Endothelial cell of umbilical vein (primary cell): ENCODE measurements around the gene TRIM7. TPM values are rescaled to one million over a fixed set of nuclear protein-coding genes. Genes with fewer than 3 reads are reported as not detected.

Experiments used
- BruUV-seq: library from RNA; stranded (reverse); fragments of 400-500 nt; replicated peaks from 2 replicates; lab custom pipeline; 2021; lab: Mats Ljungman, UMichigan
- CTCF ChIA-PET: fragments of 300-600, 350-600 bp; sonication (Branson Sonifier 250); formaldehyde crosslinking; loops from one replicate; lab custom pipeline; 2021; ENCODE audit warnings: antibody characterized with exemption, inconsistent platforms; lab: Charles Lee
- POLR2A ChIA-PET: fragments of 300-600, 350-600 bp; sonication (Branson Sonifier 250); formaldehyde crosslinking; loops from one replicate; lab custom pipeline; 2021; ENCODE audit warnings: antibody characterized with exemption, inconsistent platforms; lab: Charles Lee
- DNase-seq: peaks from one replicate; pipeline ENCODE4 v3.0.0-alpha.2; 2011; ENCODE audit warnings: low read depth, low spot score
- FAIRE-seq: peaks from 2 replicates; lab custom pipeline; 2011; peaks lifted over from hg19 to GRCh38; lab: Jason Lieb, UNC
- H2AFZ ChIP-seq: 2 replicates; pipeline ENCODE4 v1.6.0; 2012; ENCODE audit warnings: low read depth, low read length, control low read depth, inconsistent platforms
- H3K27ac ChIP-seq: 2 replicates; pipeline ENCODE4 v1.5.1; 2011; ENCODE audit warnings: low read depth, mild to moderate bottlenecking, control low read depth, low read length, moderate library complexity; ENCODE audit not compliant: insufficient read depth
- H3K27me3 ChIP-seq, 2 experiments: 2 replicates each; pipeline versions ENCODE4 v1.6.0 to v1.6.1; 2011; ENCODE audit warnings: low read length in 2 of 2, mixed read lengths in 1 of 2; ENCODE audit not compliant: control insufficient read depth in 2 of 2, insufficient read depth in 2 of 2
- H3K36me3 ChIP-seq, 2 experiments: 2 replicates in 1 of 2; 3 replicates in 1 of 2; pipeline ENCODE4 v1.5.1; 2011; ENCODE audit warnings: low read length in 2 of 2, mild to moderate bottlenecking in 1 of 2, moderate library complexity in 1 of 2; ENCODE audit not compliant: control insufficient read depth in 2 of 2, insufficient read depth in 2 of 2; ENCODE audit errors: extremely low read depth in 1 of 2
- H3K4me1 ChIP-seq: 3 replicates; pipeline ENCODE4 v1.5.1; 2011; ENCODE audit warnings: mild to moderate bottlenecking, low read length; ENCODE audit not compliant: control insufficient read depth, insufficient read depth; ENCODE audit errors: extremely low read depth
- H3K4me2 ChIP-seq: 2 replicates; pipeline ENCODE4 v1.6.1; 2011; ENCODE audit warnings: low read length, control low read depth, mixed read lengths; ENCODE audit not compliant: insufficient read depth
- H3K4me3 ChIP-seq, 3 experiments: fragments of 200-600 bp in 1 of 3; sonication (generic), shearing (Covaris generic) in 1 of 3; replicated peaks in 1 of 3; 2 replicates each; pipeline ENCODE4 v1.5.1; 2011 to 2016; ENCODE audit warnings: control low read depth in 3 of 3, low read length in 3 of 3, mild to moderate bottlenecking in 2 of 3, inconsistent platforms in 1 of 3, low read depth in 1 of 3, moderate library complexity in 1 of 3; ENCODE audit not compliant: insufficient read depth in 1 of 3
- H3K79me2 ChIP-seq: 2 replicates; pipeline ENCODE4 v1.6.0; 2012; ENCODE audit warnings: low read length, inconsistent platforms; ENCODE audit not compliant: control insufficient read depth, insufficient read depth
- H3K9ac ChIP-seq: replicated peaks from 2 replicates; pipeline ENCODE3; 2011; ENCODE audit warnings: low read length, control low read depth; ENCODE audit not compliant: insufficient read depth; ENCODE audit errors: extremely low read depth
- H3K9me1 ChIP-seq: replicated peaks from 3 replicates; pipeline ENCODE4 v1.6.0; 2011; ENCODE audit warnings: mild to moderate bottlenecking, low read length; ENCODE audit not compliant: control insufficient read depth, insufficient read depth; ENCODE audit errors: extremely low read depth
- H3K9me3 ChIP-seq: replicated peaks from 2 replicates; pipeline ENCODE4 v1.5.1; 2012; ENCODE audit warnings: low read length, inconsistent platforms; ENCODE audit not compliant: control insufficient read depth, insufficient read depth
- H4K20me1 ChIP-seq: replicated peaks from 2 replicates; pipeline ENCODE3; 2011; ENCODE audit warnings: mild to moderate bottlenecking, low read length; ENCODE audit not compliant: control insufficient read depth, insufficient read depth; ENCODE audit errors: extremely low read depth
- CTCF ChIP-seq, 2 donors: IDR thresholded peaks; 1 replicate in 1 of 2; 2 replicates in 1 of 2; pipeline ENCODE4 v1.5.1; 2011; ENCODE audit warnings: low read length in 2 of 2, mild to moderate bottlenecking in 2 of 2, moderate library complexity in 2 of 2, control low read depth in 1 of 2, inconsistent platforms in 1 of 2, low read depth in 1 of 2; ENCODE audit not compliant: insufficient read depth in 1 of 2; ENCODE audit errors: extremely low read depth in 1 of 2
- EZH2 ChIP-seq: IDR thresholded peaks from 2 replicates; pipeline ENCODE4 v1.6.1; 2012; ENCODE audit warnings: borderline replicate concordance, low read depth, mild to moderate bottlenecking, moderate library complexity, low read length, inconsistent platforms; ENCODE audit not compliant: severe bottlenecking
- FOS ChIP-seq: IDR thresholded peaks from 2 replicates; pipeline ENCODE4 v1.6.1; 2011; ENCODE audit warnings: mild to moderate bottlenecking, low read length, moderate library complexity, borderline replicate concordance; ENCODE audit not compliant: insufficient read depth
- GATA2 ChIP-seq: IDR thresholded peaks from 2 replicates; pipeline ENCODE4 v1.7.0; 2011; ENCODE audit warnings: low read depth, mild to moderate bottlenecking, moderate library complexity, mixed read lengths, low read length; ENCODE audit not compliant: insufficient read length, insufficient read depth
- MAX ChIP-seq: IDR thresholded peaks from 2 replicates; pipeline ENCODE4 v1.6.1; 2011; ENCODE audit not compliant: insufficient read depth, insufficient read length
- MYC ChIP-seq: IDR thresholded peaks from one replicate; pipeline ENCODE4 v1.6.1; 2011; ENCODE audit warnings: mild to moderate bottlenecking, low read depth, low read length
- dilution Hi-C: fragments of 300-500 bp; cut with MboI; formaldehyde crosslinking; loops from one replicate; pipeline ENCODE4 v1.15.0; 2019; ENCODE audit warnings: low sequenced_read_pairs; ENCODE audit not compliant: extremely low pct_ligation_motif_present
- intact Hi-C: fragments of 100-400 bp; cut with micrococcal nuclease; formaldehyde crosslinking; loops from one replicate; pipeline ENCODE4 v1.10.0; 2022
- polyA plus RNA-seq, 4 experiments: library from polyadenylated mRNA; depleted of rRNA in 3 of 4; stranded (reverse) in 3 of 4; unstranded in 1 of 4; fragments of >200 nt; gene quantifications; 2 replicates each; pipeline versions ENCODE4 v1.2.1 to v1.2.3, GENCODE V29; 2011 to 2012; ENCODE audit warnings: missing spikeins in 1 of 4
- total RNA-seq: library from RNA; stranded (reverse); gene quantifications from 2 replicates; pipeline ENCODE4 v1.2.3, GENCODE V29; 2021

Gene TRIM7
- total and polyA plus RNA-seq, 2 donors (not counting 3 experiments of a cell fraction or from before 2014, with no cell fraction given), result 2.7 to 3.4 TPM

- H3K4me2 ChIP-seq, result no peak overlapping the region
Measured at GRCh38 chr5:181168595-181169118, 36.3 kb downstream of the TRIM7 start.

More at GRCh38 chr5:181168595-181169118, 36.3 kb downstream of the TRIM7 start:
- Histone ChIP-seq H3K9me1 (no peaks in the 10 kb centered on the region), H3K4me1 (peaks cover 10% of the 10 kb centered on the region), H3K27ac (no peak overlapping the region), H3K9ac (no peak overlapping the region), H3K4me3 (no peak overlapping the region), H3K36me3 (no peaks in the 10 kb centered on the region), H3K79me2 (no peaks in the 10 kb centered on the region), H3K27me3 (peaks cover 21 to 33% of the 10 kb centered on the region in 2 experiments), H3K9me3 (no peaks in the 10 kb centered on the region), H4K20me1 (no peaks in the 10 kb centered on the region), H2AFZ (no peak overlapping the region)
- no TSS peak for BruUV-seq
- POLR2A ChIA-PET, result no interaction called here
- DNase-seq (no peak), FAIRE-seq (no peak)
- dilution Hi-C loops, result no loop called here
- TF ChIP-seq FOS (no peak), GATA2 (no peak), MAX (no peak), EZH2 (no peak), CTCF (IDR thresholded peaks at IDR 0.05; ENCODE audit: extremely low read depth in 1 of 2, insufficient read depth in 1 of 2, low read depth in 1 of 2, low read length in 2 of 2) (no peak), MYC (no peak)
- CTCF ChIA-PET, result interaction anchor here (0.9 to 2.3 kb wide), 9 partner anchors 16 to 384 kb away, joined by 3 to 24 read pairs (median 3); no protein-coding TSS in a partner anchor
- intact Hi-C loops, result loop anchor here (2.0 kb wide), 1 partner anchor 300 kb away; no protein-coding TSS in a partner anchor
